Transverse colon (tissue), 4 donors: ENCODE results near the gene ARHGAP6.
A peak's percentile ranks its signal among the peaks of the same experiment; 100 is the strongest.

ENCODE experiments used
- POLR2A ChIP-seq: fragments of 450-650 bp; IDR thresholded peaks from one replicate; pipeline ENCODE4 v1.6.1; 2016; ENCODE audit warnings: antibody characterized with exemption, mild to moderate bottlenecking, moderate library complexity
- POLR2AphosphoS5 ChIP-seq, 3 donors: sonication (generic); formaldehyde crosslinking; IDR thresholded peaks; one replicate each; pipeline ENCODE4 v1.6.1; 2016; ENCODE audit warnings: antibody characterized with exemption in 3 of 3
- TF ChIP-seq, protein P1 (sequence below), 5 experiments: fragments of 200-600 bp in 3 of 5; fragments of 450-650 bp in 2 of 5; sonication (generic) in 3 of 5; IDR thresholded peaks; 1 replicate in 2 of 5; 2 replicates in 3 of 5; pipeline ENCODE4 v1.5.1; 2016 to 2017; ENCODE audit warnings: antibody characterized with exemption in 5 of 5, inconsistent platforms in 3 of 5, mild to moderate bottlenecking in 2 of 5, moderate library complexity in 1 of 5

DNA sequence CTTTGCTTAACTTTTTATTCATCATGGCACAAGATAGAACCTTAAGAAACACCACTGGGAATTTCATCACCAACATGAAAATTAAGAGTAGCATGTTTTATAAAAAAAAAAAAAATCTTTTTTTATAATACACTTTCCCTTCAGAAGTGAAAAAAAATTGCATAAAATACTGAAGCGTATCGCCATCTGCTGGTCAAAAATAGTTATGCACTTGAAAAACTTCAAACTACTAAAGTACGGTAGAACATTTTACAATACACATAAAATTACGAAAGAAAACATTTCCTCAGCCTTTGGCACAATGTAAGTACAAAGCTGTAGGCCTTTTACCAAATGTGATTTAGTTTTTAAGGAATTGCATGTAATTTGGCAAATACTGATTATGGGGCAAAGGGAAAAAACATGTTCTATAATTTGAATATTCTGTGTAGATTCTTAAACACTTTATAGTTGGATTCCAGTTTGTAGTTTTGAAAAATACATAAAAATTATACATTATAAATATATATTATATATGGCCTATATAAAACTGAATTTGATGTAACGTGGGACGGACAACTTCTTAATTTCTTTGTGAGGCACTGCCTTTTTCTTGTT, 528.1 kb downstream of the ARHGAP6 start:
- TF ChIP-seq, protein P1, sequence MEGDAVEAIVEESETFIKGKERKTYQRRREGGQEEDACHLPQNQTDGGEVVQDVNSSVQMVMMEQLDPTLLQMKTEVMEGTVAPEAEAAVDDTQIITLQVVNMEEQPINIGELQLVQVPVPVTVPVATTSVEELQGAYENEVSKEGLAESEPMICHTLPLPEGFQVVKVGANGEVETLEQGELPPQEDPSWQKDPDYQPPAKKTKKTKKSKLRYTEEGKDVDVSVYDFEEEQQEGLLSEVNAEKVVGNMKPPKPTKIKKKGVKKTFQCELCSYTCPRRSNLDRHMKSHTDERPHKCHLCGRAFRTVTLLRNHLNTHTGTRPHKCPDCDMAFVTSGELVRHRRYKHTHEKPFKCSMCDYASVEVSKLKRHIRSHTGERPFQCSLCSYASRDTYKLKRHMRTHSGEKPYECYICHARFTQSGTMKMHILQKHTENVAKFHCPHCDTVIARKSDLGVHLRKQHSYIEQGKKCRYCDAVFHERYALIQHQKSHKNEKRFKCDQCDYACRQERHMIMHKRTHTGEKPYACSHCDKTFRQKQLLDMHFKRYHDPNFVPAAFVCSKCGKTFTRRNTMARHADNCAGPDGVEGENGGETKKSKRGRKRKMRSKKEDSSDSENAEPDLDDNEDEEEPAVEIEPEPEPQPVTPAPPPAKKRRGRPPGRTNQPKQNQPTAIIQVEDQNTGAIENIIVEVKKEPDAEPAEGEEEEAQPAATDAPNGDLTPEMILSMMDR (IDR thresholded peaks at IDR 0.05): peak; percentile 51 to 83 (median 55)
- no peak for TF ChIP-seq POLR2AphosphoS5 (IDR thresholded peaks at IDR 0.05)
- TF ChIP-seq POLR2A: no peak
